Cerebellar cortex (tissue), 1 donor: Measurements from ENCODE around the gene ANXA2.
A peak's percentile ranks its signal among the peaks of the same experiment; 100 is the strongest.

Experiments
- DNase-seq: peaks from one replicate; pipeline ENCODE4 v3.0.0-alpha.2; 2015; ENCODE audit warnings: low spot score

Gene ANXA2

DNA sequence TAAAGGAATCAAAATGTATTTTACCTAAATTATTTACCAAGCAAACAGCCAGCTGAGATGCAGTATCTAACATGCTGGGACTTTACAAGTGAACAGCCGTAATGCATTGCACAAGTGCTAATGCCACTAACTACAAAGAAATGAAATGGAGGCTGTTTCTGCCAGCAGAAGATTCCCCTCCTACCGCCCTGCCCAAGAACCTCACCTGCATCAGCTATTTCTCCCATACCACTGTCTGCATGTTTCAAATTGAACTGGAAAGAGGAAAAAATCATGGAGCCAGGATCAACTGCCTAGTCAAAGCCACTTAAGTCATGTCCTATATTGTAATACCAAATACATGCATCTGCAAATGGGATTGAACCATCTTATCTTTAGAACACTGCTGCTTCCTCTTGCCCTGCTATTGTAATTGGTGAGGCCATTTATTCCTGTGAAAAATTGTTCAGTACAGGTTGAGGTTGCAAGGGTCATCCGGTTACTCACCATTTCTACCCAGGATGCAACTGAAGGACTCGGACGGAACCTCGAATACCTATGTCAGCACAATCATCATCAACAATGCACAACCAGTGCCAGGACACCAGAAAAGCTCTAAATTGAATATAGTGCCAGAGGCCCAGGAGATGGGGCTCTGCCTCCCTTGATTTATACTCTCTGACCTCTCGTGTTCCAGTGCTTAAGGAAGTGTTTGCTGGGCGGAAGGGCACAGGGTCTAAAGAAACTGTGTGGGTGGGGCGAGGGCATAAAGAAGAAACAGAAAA is 27.5 kb downstream of the ANXA2 start:
- no peak for DNase-seq

DNA sequence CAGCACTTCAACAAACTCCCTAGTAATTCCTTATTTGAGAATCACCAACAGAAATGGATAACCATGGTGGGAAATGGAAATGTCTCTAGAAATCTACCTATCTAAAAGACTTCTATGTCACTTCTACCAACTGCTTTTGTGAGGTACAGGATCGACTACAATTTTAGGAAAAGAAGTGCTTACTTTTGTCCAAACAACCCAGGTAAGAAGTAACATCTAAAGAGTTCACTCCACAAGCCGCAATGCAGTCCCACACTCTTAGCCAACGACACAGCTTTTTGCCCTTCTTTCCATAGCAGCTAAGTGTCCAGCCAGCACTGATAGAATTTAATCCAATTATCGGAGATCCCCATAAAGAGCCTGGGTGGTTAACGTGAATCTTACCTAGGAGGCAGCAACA is 28.1 kb downstream of the ANXA2 start:
- DNase-seq = no peak

DNA sequence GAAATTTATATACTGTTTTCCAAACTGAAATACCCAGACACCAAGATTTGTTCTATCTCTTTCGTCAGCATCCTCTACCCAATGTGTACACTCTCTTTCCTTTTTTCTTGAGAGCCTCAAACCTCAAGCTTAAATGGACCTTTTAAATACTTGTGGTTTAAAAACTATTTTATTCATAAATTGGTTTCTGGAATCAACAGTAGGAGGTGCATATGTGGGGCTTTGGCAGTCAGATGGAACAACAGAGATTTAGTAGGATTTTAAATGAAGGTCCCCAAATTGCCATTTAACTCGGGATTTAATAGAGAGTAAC is 33.2 kb downstream of the ANXA2 start:
- DNase-seq = no peak

DNA sequence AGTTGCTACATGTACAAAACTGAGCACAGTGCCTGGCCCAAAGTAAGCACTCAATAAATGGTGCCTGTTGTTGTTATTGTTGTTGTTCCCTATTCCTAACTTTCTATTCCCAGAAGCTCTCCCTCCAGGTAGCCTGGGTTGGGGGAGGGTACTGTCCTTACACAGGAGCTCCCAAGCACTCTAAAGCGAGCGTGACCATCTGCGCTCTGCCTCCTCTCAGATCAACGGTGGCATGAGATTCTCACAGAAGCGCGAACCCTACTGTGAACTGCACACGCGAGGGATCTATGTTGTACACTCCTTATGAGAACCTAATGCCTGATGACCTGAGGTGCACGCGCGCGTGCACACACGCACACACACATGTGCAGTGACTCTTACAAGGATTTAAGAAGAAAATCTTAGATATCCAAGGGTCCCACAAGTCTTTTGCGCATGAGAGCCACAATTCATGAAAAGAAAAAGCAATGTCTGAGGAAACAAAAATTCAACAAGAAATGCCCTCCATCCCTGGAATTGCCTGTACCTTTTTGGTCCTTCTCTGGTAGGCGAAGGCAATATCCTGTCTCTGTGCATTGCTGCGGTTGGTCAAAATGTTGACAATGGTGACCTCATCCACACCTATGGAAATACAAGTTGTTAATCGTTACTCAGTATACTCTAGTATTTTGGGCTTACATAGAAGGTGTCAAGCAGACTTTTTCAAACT is 33.7 kb downstream of the ANXA2 start:
- no peak for DNase-seq

DNA sequence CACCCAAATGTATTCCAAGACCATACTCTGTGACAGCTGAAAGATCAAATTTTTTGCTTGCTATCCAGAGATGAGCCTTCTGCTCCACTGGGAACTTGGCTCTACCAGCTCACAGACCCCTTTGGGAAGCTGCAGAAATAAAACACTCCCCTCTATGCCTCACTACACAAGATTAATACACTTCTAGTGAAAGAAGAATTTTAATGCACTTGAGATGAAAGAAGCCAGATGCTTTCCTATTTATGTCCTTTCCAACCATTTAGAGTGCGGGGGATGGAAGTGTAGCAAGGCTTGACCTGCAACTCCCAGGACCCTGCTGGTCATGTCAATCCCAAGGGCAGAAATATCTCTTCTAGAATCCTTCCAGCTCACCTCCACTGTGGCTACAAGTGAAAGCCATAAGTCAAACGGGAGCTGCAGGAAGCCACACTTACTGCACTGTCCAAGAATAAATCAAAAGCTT is 34.7 kb downstream of the ANXA2 start:
- DNase-seq = no peak

DNA sequence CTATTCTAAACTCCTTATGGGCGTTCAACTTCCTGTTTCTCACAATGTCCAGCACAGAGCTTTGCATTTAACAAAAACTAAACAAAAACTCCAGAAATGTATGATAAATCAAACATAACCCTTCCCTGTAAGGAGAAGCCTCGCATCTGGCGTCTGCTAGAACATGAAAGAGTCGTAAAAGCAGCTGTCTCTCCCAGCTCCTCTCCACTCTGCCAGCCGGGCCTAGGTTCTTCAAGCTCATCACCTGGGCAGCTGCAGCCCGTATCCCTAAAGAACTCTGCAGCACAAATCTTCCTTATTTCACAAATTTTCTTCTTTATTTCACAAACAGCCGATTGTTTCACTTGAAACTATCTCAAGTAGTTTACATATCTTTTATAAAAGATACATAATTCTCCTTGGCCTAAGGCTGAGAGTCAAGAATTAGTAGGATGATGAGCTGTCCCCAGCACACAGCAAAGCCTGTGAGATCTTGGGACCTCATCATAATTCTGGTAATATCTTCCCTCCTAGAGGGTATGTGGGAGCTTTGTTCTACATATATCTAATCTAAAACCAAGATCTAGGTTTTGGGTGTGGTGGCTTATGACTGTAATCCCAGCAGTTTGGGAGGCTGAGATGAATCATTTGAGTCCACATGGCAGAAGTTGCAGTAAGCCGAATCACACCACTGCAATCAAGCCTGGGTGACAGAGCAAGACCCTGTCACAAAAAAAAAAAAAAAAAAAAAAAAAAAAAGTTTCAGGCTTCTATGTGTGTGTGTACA is 35.3 kb downstream of the ANXA2 start:
- DNase-seq = no peak

DNA sequence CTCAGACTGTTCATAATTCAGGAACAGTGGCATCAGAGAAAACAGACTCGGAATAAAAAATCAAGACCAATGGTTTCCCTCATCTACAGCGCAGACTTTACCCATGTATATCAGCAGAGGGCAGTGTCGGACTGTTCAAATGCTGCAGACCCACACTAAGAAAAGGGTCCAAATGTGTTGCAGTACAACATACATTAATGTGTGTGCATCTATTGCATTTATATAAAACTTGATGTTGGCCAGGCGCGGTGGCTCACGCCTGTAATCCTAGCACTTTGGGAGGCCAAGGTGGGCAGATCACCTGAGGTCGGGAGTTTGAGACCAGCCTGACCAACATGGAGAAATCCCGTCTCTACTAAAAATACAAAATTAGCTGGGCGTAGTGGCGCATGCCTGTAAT is 38.0 kb downstream of the ANXA2 start:
- DNase-seq = peak; percentile 78

DNA sequence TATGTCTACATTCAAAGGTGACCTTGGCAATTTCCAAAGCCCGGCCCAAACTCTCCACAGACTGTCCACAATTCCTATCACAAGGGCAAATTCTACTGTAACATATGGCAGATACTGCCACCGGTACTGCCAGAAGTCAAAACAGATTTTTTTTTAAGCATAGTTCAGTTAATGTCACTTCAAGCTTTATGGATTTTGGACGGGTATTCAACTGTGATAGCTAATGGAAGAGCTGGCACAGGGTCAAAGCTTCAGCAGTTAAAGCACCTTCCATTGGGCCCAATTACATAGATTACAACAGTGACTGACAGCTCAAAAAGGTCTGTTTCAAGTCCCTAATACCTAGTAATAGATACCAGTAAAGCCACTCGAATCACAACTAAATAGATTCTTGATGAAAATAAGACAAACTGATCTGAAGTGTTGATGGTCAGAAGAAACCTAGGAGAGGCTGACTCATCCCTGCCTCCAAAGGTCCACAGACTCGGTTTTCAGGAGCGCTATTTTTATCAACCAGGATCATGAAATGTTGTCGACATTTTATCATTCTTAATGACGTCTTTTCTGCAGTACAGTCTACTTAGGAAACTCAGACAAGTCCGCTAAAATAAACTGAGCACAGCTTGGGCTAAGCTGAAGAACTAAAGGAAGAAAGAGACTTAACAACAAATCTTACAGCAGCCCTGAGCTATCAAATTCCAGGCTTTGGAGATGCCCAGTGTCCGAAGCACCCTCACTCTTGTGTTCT is 38.7 kb downstream of the ANXA2 start:
- DNase-seq = no peak

DNA sequence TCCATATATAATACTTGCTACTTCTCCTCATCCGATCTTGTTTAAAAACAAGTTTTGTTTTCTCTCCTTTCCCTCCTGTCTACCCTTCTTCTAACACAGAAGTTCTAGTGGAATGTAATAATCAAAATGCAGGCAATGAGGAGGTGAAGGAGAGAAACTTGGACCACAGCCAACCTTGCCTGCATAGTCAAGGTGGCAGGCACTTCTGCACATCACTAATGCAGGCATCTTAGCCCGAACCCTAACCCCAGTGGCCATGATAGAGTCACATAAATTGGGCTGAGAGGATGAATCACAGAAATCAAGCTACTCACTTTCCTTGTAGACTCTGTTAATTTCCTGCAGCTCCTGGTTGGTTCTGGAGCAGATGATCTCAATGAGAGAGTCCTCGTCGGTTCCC is 41.0 kb downstream of the ANXA2 start:
- no peak for DNase-seq

DNA sequence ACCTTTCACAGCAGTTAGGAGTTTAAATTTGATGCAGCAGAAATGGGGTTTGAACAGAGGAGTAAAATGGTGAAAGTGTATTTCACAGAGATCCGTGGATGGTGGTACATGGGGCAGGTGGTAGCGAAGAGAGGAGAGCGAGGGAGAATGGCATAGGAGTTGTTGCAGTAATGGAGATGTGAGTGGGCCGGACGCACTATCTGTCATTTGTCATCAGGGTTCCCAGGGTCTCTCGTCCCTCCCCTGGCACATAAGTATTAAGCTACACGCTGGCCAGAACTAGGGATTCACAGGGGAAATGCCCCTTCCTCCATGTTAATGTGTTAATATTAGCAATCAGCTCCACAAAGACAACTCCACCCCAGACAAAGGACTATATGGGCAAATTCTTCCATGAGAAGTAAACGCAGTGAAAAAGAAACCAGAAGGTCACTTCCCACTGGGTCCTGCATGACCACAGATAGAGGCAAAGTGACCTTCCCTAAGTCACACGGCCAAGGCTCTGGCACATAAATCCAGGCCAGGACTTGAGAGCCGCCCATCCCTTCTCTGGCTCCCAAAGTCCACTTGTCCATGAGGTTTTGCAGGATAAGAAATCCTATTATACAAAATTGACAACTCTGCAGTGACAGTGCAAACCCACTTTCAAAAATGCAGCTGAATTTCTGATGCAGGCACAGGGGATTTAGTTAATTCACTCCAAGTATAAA is 42.5 kb downstream of the ANXA2 start:
- no peak for DNase-seq

DNA sequence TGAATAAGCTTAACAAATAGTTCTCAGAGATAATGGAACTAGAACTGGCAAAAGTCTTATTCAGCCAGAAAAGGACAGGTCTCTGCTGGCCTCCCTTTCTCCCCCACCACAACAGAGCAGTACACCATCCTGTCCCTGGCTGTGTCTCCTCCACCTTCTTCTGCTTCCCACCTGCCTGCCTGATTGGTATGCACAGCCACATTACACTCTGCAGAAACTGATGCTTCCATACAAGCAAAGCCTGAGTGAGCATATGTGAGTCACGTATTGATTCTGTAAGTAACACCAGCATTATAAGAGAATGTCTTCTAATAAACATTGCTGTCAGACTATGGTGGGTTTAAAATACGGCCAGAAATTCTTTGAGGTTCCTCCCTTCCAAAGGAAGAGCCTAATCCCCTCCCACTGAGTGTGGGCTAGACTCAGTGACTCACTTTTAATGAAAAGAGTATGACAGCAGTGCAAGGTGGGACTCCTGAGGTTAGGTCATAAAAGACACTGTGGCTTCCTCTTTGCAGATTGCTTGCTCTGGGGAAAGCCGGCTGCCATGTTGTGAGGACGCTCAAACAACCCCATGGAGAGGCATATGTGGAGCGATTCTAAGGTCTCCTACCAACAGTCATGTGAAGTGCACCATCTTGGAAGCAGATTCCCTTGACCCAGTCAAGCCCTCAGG is 44.4 kb downstream of the ANXA2 start:
- DNase-seq = no peak

DNA sequence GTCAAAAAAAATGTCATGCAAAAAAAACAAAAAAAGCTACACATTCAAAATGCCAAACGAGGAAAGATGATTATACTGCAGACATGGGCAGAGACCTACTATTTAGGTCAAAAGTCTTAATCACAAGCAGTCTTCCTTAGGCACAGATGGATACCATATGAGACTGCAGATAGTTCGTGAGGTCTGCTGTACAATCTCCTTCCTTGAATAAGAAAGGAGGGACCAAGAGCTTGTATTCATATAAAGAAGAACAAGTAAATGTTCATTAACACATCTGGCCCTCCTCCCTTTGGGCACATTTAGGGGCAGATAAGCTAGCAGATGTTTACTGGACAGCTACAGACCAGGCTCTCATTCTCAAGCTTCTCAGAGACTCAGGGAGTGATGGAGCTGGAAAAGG is 45.3 kb downstream of the ANXA2 start:
- DNase-seq = no peak

DNA sequence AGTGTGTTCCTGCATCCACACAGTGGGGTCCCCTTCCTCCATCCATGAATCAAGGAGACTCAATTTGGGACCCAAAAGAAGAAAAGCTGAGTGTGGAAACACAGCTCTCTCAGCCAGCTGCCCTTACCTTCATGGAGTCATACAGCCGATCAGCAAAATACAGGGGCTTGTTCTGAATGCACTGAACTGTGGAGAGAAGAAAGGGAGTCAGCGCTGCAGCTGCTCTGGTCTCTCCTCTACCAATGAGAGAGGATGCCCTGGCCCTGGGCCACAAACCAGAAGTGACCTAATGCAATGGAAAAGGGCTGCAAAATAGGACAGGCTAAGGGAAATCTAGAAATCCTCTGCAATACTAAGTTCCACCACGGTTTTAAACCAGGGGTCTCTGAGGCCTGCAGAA is 46.7 kb downstream of the ANXA2 start:
- peak; percentile 38 for DNase-seq

DNA sequence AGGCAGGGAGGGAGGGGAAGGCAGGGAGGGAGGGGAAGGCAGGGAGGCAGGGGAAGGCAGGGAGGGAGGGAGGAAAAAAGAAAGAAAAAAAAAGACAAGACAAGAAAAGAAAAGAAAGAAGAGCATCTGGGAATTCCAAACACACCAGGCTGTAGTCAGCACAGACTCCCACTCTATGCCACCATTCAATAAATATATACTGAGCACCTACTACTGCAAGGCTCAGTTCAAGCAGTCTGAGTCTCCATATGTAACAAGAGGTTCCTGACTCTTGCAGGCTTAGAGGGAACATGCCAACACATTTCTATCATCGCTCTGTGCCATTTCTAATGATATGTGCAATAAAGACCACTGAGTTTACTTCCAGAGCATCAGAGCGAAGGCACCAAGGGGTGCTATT is 47.7 kb downstream of the ANXA2 start:
- DNase-seq = no peak

DNA sequence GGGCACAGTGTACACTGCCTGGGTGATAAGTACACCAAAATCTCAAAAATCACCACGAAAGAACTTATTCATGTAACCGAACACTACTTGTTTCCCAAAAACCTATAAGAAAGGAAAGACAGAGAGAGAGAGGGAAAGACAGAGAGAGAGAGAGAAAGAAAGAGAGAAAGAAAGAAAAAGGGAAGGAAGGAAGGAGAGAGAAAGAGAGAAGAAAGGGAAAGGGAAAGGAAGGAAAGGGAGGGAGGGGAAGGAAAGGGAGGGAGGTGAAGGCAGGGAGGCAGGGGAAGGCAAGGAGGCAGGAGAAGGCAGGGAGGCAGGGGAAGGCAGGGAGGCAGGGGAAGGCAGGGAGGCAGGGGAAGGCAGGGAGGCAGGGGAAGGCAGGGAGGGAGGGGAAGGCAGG is 48.2 kb downstream of the ANXA2 start:
- DNase-seq = no peak

DNA sequence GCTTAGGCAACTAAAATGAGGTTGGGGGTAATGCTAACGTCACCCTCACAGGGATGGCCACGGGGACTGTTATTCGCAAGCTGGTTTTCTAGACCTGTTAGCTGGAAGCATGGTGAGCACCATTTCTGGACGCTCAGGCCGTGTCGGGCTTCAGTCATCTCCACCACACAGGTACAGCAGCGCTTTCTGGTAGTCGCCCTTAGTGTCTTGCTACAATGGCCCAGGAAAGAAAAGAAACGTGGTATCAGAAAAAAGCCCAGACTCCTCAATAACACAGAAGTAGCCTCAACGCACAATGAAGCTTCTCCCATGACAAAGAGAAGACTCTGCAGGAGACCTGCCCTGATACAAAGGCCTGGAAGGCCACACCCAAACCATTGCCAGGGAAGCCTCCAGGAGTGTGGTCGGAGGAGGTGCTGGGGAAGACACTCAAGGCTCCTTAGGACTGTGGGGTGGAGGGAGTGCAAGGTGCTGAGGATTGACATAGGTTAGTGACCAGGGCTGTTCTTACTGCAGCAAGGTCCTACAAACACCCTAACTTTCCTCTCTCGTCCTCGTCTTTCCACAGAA is 50.2 kb downstream of the ANXA2 start:
- no peak for DNase-seq

DNA sequence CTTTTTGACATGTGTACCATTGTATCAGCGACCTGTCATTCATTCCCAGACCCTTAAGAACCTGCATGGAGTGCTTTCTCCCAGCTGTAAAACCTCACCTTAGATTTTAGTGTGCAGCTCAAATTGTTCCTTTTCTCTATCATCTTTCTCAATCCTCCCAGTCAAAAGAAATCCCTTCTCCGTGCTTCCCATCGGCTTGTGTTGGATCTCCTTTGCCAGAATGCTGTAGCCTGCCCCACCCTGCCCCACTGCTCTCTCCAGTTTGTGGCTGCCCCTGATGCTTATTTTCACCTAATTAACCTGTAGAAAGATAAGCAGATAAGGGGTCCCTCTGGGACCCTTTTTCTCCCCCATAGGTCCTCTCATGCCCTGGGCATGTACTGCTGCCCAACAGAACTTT is 51.1 kb downstream of the ANXA2 start:
- DNase-seq = no peak

DNA sequence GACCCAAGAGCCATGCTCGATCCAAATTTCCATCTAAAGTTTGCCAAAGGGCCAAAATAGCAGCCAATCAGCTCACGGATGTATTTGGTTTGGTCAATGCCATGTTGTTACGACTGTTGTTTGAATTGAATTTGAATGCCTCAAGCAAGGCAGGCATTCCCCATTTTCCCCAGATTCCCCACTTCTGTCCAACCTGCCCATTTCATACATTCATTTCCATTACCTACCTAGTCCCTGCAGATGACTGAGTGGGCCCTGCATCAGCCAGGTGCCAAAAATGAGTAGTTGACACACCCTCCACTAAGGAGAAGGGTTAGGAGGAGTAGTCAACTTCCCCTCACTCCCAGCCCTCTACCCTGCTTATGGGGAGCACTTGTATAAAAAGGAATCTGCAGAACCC is 51.7 kb downstream of the ANXA2 start:
- no peak for DNase-seq

DNA sequence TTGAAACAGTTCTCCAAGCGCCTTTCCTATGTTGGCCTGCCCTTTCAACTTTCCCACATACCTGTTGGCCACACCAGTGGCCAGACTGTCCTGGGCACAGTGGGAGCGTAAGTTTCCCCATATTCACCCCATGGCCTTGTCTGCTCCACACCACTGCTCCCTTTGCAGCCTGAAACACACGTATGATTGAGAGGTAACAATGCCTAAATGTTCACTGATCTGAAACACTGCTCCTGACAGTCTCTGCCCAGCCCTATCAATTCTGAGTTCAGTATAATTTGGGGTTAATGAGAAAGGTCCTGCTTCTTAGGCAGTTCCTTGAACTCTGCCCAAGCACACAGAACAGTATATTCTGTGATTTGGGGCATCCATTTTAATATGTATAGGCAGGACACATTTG is 52.2 kb downstream of the ANXA2 start:
- no peak for DNase-seq

DNA sequence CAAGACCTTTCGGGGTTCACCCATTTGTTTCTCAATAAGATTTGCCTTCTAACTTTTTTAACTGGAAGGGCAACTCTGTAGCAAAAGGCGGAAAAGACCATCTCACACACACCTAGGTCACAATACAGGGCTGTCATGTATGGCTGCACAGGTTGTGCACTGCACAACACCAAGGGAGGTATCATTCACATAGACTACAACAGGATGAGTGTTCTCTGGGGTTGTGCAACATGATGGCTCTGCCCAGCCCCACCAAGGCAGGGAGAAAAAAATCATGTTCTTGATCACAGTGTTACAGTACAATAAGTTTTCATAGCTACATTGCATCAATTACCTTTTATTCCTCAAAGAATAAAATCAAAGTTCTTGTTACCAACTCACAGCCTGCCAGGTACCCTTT is 52.8 kb downstream of the ANXA2 start:
- DNase-seq = no peak

DNA sequence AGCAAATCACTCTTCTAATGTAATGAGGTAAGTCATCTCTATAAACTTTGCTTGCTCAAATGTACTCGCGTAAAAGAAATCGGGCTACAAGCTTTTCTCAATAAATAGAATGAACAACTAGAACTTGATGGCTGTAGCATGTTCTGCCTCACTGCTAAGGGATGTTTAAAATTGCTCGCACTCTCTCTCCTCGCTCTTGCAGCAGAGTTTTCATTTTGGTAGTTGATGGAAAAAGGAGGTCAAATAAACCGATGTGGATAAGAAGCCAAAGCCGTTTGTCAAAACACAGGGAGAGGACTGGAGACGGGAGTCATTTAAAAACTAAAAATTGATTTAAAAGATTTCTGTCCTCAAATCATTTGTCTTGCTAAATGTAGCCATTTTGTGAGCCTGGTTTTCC is 53.3 kb downstream of the ANXA2 start:
- DNase-seq = no peak
